HG02870 (cell line): ENCODE data around the gene TSSK2.

ENCODE experiments used
- ATAC-seq: cut with Tn5 transposase; IDR thresholded peaks from one replicate; pipeline ENCODE4 v1.9.1; 2021; ENCODE audit warnings: mild to moderate bottlenecking, moderate library complexity; ENCODE audit not compliant: unreplicated experiment

Gene TSSK2

GRCh38 chr22:19166421-19166820, 35.3 kb downstream of the TSSK2 start:
- ATAC-seq = no peak

GRCh38 chr22:19167106-19167869, 36.2 kb downstream of the TSSK2 start:
- no peak for ATAC-seq

- ATAC-seq = no peak
Observed at GRCh38 chr22:19168088-19168890, 37.2 kb downstream of the TSSK2 start.

GRCh38 chr22:19169002-19169946, 38.2 kb downstream of the TSSK2 start:
- ATAC-seq = no peak

GRCh38 chr22:19169947-19170318, 38.8 kb downstream of the TSSK2 start:
- ATAC-seq = no peak

- no peak for ATAC-seq
Observed at GRCh38 chr22:19172213-19173046, 41.3 kb downstream of the TSSK2 start.

GRCh38 chr22:19173047-19174035, 42.2 kb downstream of the TSSK2 start:
- ATAC-seq = no peak

- ATAC-seq = no peak
Observed at GRCh38 chr22:19174106-19175025, 43.3 kb downstream of the TSSK2 start.

GRCh38 chr22:19175026-19175601, 44.0 kb downstream of the TSSK2 start:
- no peak for ATAC-seq

GRCh38 chr22:19175602-19176174, 44.6 kb downstream of the TSSK2 start:
- no peak for ATAC-seq

GRCh38 chr22:19176175-19176643, 45.1 kb downstream of the TSSK2 start:
- no peak for ATAC-seq

- no peak for ATAC-seq
Observed at GRCh38 chr22:19176732-19177131, 45.6 kb downstream of the TSSK2 start.

GRCh38 chr22:19177164-19178064, 46.3 kb downstream of the TSSK2 start:
- no peak for ATAC-seq

- ATAC-seq = peak; percentile 34
Observed at GRCh38 chr22:19178065-19178656, 47.1 kb downstream of the TSSK2 start.

- ATAC-seq = peak; percentile 60
Observed at GRCh38 chr22:19178657-19179496, 47.8 kb downstream of the TSSK2 start, which contains the start of gene SLC25A1. SLC25A1 (minus strand) TSS chr22:19178736; CDS start chr22:19178673, 63 bp downstream.
